Measurements from ENCODE around the gene CLDN9. TPM values are rescaled to one million over a fixed set of nuclear protein-coding genes. Genes with fewer than 3 reads are reported as not detected.

Gene CLDN9
- total RNA-seq, 1 donor = not detected

- TF ChIP-seq CTCF (IDR thresholded peaks at IDR 0.05; ENCODE audit: extremely low read depth, low read depth, low read length) = no peak
These were observed 38.2 kb upstream of the CLDN9 start for GRCh38 chr16:2974319-2975056.

GRCh38 chr16:2975161-2975795 is 37.4 kb upstream of the CLDN9 start:
- TF ChIP-seq CTCF (IDR thresholded peaks at IDR 0.05; ENCODE audit: extremely low read depth, low read depth, low read length) = no peak

More at GRCh38 chr16:2974319-2975056, 38.2 kb upstream of the CLDN9 start:
- Histone ChIP-seq H3K4me3 (ENCODE audit: insufficient read depth, low read length) (no peak overlapping the region), H3K36me3 (ENCODE audit: insufficient read depth, low read length) (no peaks in the 10 kb centered on the region), H3K4me2 (ENCODE audit: insufficient read depth, low read length) (no peak overlapping the region), H3K9me3 (ENCODE audit: low read depth, low read length) (no peaks in the 10 kb centered on the region), H4K20me1 (ENCODE audit: insufficient read depth, low read length) (peaks cover 12% of the 10 kb centered on the region), H3K27me3 (ENCODE audit: insufficient read depth, low read length) (no peaks in the 10 kb centered on the region), H3K79me2 (ENCODE audit: insufficient read depth, low read length) (peaks cover 4% of the 10 kb centered on the region), H3K27ac (ENCODE audit: low read depth, low read length) (no peak overlapping the region), H3K4me1 (ENCODE audit: insufficient read depth, low read length) (peaks cover 7% of the 10 kb centered on the region), H2AFZ (ENCODE audit: low read length) (no peak overlapping the region)
- no peak for DNase-seq (ENCODE audit: insufficient read length, low spot score, missing footprints)

GRCh38 chr16:2976201-2976600 is 36.5 kb upstream of the CLDN9 start:
- Histone ChIP-seq H3K36me3 (ENCODE audit: insufficient read depth, low read length) (no peaks in the 10 kb centered on the region), H2AFZ (ENCODE audit: low read length) (no peak overlapping the region), H3K79me2 (ENCODE audit: insufficient read depth, low read length) (peaks cover 8% of the 10 kb centered on the region), H3K4me1 (ENCODE audit: insufficient read depth, low read length) (peaks cover 11% of the 10 kb centered on the region), H3K27ac (ENCODE audit: low read depth, low read length) (no peak overlapping the region), H3K4me2 (ENCODE audit: insufficient read depth, low read length) (no peak overlapping the region), H4K20me1 (ENCODE audit: insufficient read depth, low read length) (peaks cover 4% of the 10 kb centered on the region), H3K9me3 (ENCODE audit: low read depth, low read length) (no peaks in the 10 kb centered on the region), H3K27me3 (ENCODE audit: insufficient read depth, low read length) (no peaks in the 10 kb centered on the region), H3K4me3 (ENCODE audit: insufficient read depth, low read length) (no peak overlapping the region)
- TF ChIP-seq CTCF (IDR thresholded peaks at IDR 0.05; ENCODE audit: extremely low read depth, low read depth, low read length) = no peak
- DNase-seq (ENCODE audit: insufficient read length, low spot score, missing footprints) = no peak

More at GRCh38 chr16:2975161-2975795, 37.4 kb upstream of the CLDN9 start:
- H3K4me1 ChIP-seq (ENCODE audit: insufficient read depth, low read length) = peaks cover 7% of the 10 kb centered on the region
- no peak overlapping the region for H3K4me2 ChIP-seq (ENCODE audit: insufficient read depth, low read length)
- H3K79me2 ChIP-seq (ENCODE audit: insufficient read depth, low read length) = peaks cover 10% of the 10 kb centered on the region
- H3K4me3 ChIP-seq (ENCODE audit: insufficient read depth, low read length) = no peak overlapping the region
- no peak overlapping the region for H3K27ac ChIP-seq (ENCODE audit: low read depth, low read length)
- no peak overlapping the region for H2AFZ ChIP-seq (ENCODE audit: low read length)
- no peaks in the 10 kb centered on the region for H3K9me3 ChIP-seq (ENCODE audit: low read depth, low read length)
- DNase-seq (ENCODE audit: insufficient read length, low spot score, missing footprints) = no peak
- no peaks in the 10 kb centered on the region for H3K36me3 ChIP-seq (ENCODE audit: insufficient read depth, low read length)
- H3K27me3 ChIP-seq (ENCODE audit: insufficient read depth, low read length) = no peaks in the 10 kb centered on the region
- H4K20me1 ChIP-seq (ENCODE audit: insufficient read depth, low read length) = peaks cover 12% of the 10 kb centered on the region

DNA sequence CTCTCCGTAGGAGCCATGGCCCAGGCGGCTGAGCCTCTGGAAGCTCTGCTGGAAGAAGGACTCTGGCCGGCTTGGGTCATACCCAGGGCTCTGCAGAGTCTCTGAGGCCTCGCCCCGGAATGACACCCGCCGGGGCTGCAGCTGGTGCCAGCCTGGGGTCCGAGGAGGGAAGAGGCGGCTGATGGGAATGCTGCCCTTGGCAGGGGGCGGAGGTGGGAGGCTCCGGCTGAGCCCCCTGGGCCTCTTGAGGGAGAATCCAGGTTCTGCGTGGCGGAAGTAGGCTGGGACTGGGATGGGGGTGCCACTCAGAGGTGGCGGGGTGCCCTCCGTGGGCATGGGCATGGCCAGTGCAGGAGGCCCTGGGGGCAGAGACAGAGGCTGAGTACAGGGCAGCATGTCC is 36.0 kb upstream of the CLDN9 start:
- H4K20me1 ChIP-seq (ENCODE audit: insufficient read depth, low read length) = peaks cover 4% of the 10 kb centered on the region
- H3K27ac ChIP-seq (ENCODE audit: low read depth, low read length) = no peak overlapping the region
- no peak overlapping the region for H3K4me2 ChIP-seq (ENCODE audit: insufficient read depth, low read length)
- no peaks in the 10 kb centered on the region for H3K36me3 ChIP-seq (ENCODE audit: insufficient read depth, low read length)
- H3K9me3 ChIP-seq (ENCODE audit: low read depth, low read length) = no peaks in the 10 kb centered on the region
- no peak overlapping the region for H3K4me3 ChIP-seq (ENCODE audit: insufficient read depth, low read length)
- peaks cover 8% of the 10 kb centered on the region for H3K79me2 ChIP-seq (ENCODE audit: insufficient read depth, low read length)
- no peak overlapping the region for H2AFZ ChIP-seq (ENCODE audit: low read length)
- peaks cover 11% of the 10 kb centered on the region for H3K4me1 ChIP-seq (ENCODE audit: insufficient read depth, low read length)
- no peak for DNase-seq (ENCODE audit: insufficient read length, low spot score, missing footprints)
- H3K27me3 ChIP-seq (ENCODE audit: insufficient read depth, low read length) = no peaks in the 10 kb centered on the region
- no peak for TF ChIP-seq CTCF (IDR thresholded peaks at IDR 0.05; ENCODE audit: extremely low read depth, low read depth, low read length)
